GM20000 (cell line): ENCODE data around the gene AKAP11.

Experiments used
- DNase-seq: peaks from one replicate; pipeline ENCODE4 v3.0.0; 2012; ENCODE audit warnings: low spot score
- CTCF ChIP-seq: IDR thresholded peaks from 2 replicates; pipeline ENCODE4 v1.5.1; 2012; ENCODE audit warnings: mild to moderate bottlenecking, control low read depth; ENCODE audit errors: extremely low read depth, missing control alignments

Gene AKAP11

GRCh38 chr13:42331009-42331408, 59.1 kb downstream of the AKAP11 start:
- DNase-seq = no peak
- TF ChIP-seq CTCF = no peak

GRCh38 chr13:42333613-42334328, 61.8 kb downstream of the AKAP11 start:
- DNase-seq = peak; percentile 59

GRCh38 chr13:42334329-42334706, 62.4 kb downstream of the AKAP11 start:
- DNase-seq = no peak
- no peak for TF ChIP-seq CTCF

More at GRCh38 chr13:42333613-42334328, 61.8 kb downstream of the AKAP11 start:
- peak; percentile 57 for TF ChIP-seq CTCF

- TF ChIP-seq CTCF = no peak
- DNase-seq = no peak
These were observed 66.1 kb downstream of the AKAP11 start for GRCh38 chr13:42337808-42338600.

GRCh38 chr13:42345367-42345766, 73.4 kb downstream of the AKAP11 start:
- peak; percentile 44 for DNase-seq

GRCh38 chr13:42348576-42348975, 76.6 kb downstream of the AKAP11 start:
- no peak for TF ChIP-seq CTCF
- DNase-seq = no peak

More at GRCh38 chr13:42345367-42345766, 73.4 kb downstream of the AKAP11 start:
- no peak for TF ChIP-seq CTCF

- no peak for TF ChIP-seq CTCF
- no peak for DNase-seq
These were observed 78.2 kb downstream of the AKAP11 start for GRCh38 chr13:42350141-42350540.
